GM15510 (cell line): ENCODE results near the gene NAP1L5.

Experiments
- POLR2A ChIP-seq: IDR thresholded peaks from 3 replicates; pipeline ENCODE4 v1.6.1; 2011; ENCODE audit warnings: borderline replicate concordance; ENCODE audit not compliant: insufficient read length; ENCODE audit errors: extremely low read depth

Gene NAP1L5

DNA sequence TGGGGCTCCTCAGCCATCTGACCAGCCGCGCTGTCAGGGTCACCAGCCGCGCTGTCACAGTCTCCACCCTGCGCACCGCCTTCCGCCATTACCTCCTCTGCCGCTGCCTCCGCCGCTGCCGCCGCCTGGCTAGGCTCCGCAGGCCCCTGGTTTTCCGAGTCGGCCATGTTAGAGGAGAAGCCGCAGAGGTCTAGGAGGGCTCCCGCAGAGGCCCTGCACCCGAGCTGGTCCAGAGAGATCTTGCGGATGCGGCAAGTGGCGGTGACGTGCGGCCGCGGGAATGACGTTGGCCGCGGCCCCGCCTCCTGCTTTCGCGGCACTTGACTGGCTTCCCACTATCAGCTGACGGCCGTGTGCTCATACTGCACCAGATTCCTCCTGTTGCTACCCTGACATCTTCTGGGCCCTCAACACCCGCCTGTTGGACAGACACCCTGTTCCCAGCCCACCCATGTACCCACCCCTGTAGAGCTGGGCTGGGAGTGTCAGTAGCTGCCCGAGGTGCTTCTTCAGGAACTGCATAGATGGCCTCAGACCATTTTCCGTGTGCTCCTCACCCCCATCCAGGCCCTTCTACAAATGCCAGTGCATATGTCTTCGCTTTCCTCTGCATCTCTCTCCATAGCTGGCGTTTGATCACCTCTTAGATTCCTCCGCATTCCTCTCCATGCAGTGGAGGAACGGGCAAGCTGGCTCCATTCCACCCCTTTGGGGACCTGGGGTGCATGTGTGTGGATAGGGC is at the start of gene NAP1L5:
Gene NAP1L5 (minus strand): TSS at position 242 of the 742 bp plus-strand sequence. CDS start 75 bp downstream, at position 167.
- peak; percentile 48 for TF ChIP-seq POLR2A

- TF ChIP-seq POLR2A = no peak
These were observed 49.7 kb upstream of the NAP1L5 start for GRCh38 chr4:88747351-88747750.

GRCh38 chr4:88746206-88746605 is 48.6 kb upstream of the NAP1L5 start:
- no peak for TF ChIP-seq POLR2A

GRCh38 chr4:88745581-88746163 is 48.0 kb upstream of the NAP1L5 start:
- TF ChIP-seq POLR2A = no peak

DNA sequence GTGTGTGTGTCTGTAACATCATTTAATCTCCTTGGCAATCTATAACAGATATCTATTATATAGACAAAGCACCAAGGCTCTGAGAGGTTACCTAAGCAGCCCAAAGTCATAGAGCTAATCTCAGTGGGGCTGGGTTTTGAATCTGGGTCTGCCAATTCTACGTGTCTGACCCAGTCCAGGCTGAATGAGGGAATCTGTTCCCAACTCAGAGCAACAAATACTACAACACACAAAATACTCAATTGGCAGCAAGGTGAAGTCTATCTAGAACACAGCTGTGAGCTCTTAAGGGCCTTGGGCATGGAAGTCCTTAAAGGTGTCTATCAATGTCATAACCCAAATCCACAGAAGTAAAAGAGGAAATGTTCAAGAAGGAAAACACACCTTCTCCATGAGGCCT is 47.5 kb upstream of the NAP1L5 start:
- TF ChIP-seq POLR2A = no peak

GRCh38 chr4:88744609-88745008 is 47.0 kb upstream of the NAP1L5 start:
- no peak for TF ChIP-seq POLR2A

- TF ChIP-seq POLR2A = no peak
These were observed 46.1 kb upstream of the NAP1L5 start for GRCh38 chr4:88743696-88744095.

- no peak for TF ChIP-seq POLR2A
These were observed 44.9 kb upstream of the NAP1L5 start for GRCh38 chr4:88742561-88742960.

- no peak for TF ChIP-seq POLR2A
These were observed 40.6 kb upstream of the NAP1L5 start for GRCh38 chr4:88738180-88738579.

- no peak for TF ChIP-seq POLR2A
These were observed 39.8 kb upstream of the NAP1L5 start for GRCh38 chr4:88737307-88737941.

GRCh38 chr4:88736264-88736663 is 38.6 kb upstream of the NAP1L5 start:
- TF ChIP-seq POLR2A = no peak

- no peak for TF ChIP-seq POLR2A
These were observed 37.9 kb upstream of the NAP1L5 start for GRCh38 chr4:88735564-88735963.

- no peak for TF ChIP-seq POLR2A
These were observed 36.8 kb upstream of the NAP1L5 start for GRCh38 chr4:88734403-88734949.

- TF ChIP-seq POLR2A = no peak
These were observed 35.2 kb upstream of the NAP1L5 start for GRCh38 chr4:88732714-88733368.

DNA sequence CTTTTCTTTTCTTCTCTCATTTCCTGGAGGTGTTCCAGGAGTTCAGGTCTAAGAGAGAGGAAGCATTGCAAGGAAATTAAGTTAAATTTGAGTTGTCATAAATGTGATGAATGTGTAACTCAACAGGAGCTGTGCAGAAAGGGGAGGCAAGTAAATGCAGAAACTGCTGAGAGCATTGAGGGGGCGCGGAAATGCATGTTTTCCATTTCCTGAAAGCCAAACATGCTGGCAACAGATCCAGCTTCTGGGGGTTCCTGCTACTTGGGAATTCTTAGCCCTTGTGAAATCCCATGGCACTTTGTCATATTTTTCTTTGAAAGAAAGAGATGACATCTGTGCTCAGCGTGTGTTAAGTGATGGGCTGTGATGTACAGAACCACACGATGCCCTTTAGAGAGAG is 33.8 kb upstream of the NAP1L5 start:
- no peak for TF ChIP-seq POLR2A
